Lower lobe of right lung (tissue), 2 donors: ENCODE data around the gene SIPA1L2. TPM values are rescaled to one million over a fixed set of nuclear protein-coding genes. Genes with fewer than 3 reads are reported as not detected.

Experiments used
- ATAC-seq, 2 donors: fragments of 200-7000 bp; cut with Tn5 transposase; one replicate each; pipeline ENCODE4 v1.9.1; 2020 to 2022; ENCODE audit warnings: mild to moderate bottlenecking in 2 of 2, moderate library complexity in 2 of 2
- DNase-seq: peaks from one replicate; pipeline ENCODE4 v3.0.0-alpha.2; 2020
- H3K27ac ChIP-seq: fragments of 200-600 bp; one replicate; pipeline ENCODE4 v1.8.0; 2022
- H3K27me3 ChIP-seq: fragments of 200-600 bp; one replicate; pipeline ENCODE4 v1.8.0; 2022; ENCODE audit warnings: low read depth
- H3K36me3 ChIP-seq: fragments of 200-600 bp; one replicate; pipeline ENCODE4 v1.8.0; 2022; ENCODE audit warnings: mild to moderate bottlenecking
- H3K4me1 ChIP-seq: fragments of 200-600 bp; one replicate; pipeline ENCODE4 v1.8.0; 2022
- H3K4me3 ChIP-seq: fragments of 200-600 bp; one replicate; pipeline ENCODE4 v1.8.0; 2022; ENCODE audit warnings: mild to moderate bottlenecking
- H3K9me3 ChIP-seq: fragments of 200-600 bp; one replicate; pipeline ENCODE4 v1.8.0; 2022
- CTCF ChIP-seq: fragments of 200-600 bp; IDR thresholded peaks from one replicate; pipeline ENCODE4 v1.8.0; 2022; ENCODE audit warnings: antibody characterized with exemption, mild to moderate bottlenecking
- intact Hi-C: fragments of 100-400 bp; cut with DNase I; formaldehyde crosslinking; loops from one replicate; pipeline ENCODE4 v1.11.0; 2022
- total RNA-seq: library from RNA; stranded (reverse); fragmentation: NEBNext Ultra II Directional; extraction: Animal tissue kit (Norgen Biotek cat#: 25700); gene quantifications from one replicate; pipeline ENCODE4 v1.2.1, GENCODE V29; 2021
- donor health status: DM: no; HTN: yes; CAD: no; lungs with severe emphysema.

SIPA1L2 gene
- total RNA-seq, 1 donor from 2014 or later, result 45.5 TPM

- Histone ChIP-seq H3K36me3 (no peaks in the 10 kb centered on the region), H3K27ac (no peak overlapping the region), H3K9me3 (no peaks in the 10 kb centered on the region), H3K27me3 (no peaks in the 10 kb centered on the region), H3K4me1 (peaks cover 62% of the 10 kb centered on the region), H3K4me3 (no peak overlapping the region)
- no peak for TF ChIP-seq CTCF
- DNase-seq, result no peak
- no peak for ATAC-seq
- intact Hi-C loops, result no loop called here
Observed at GRCh38 chr1:232622378-232622777, 7.6 kb downstream of the SIPA1L2 start.

DNA sequence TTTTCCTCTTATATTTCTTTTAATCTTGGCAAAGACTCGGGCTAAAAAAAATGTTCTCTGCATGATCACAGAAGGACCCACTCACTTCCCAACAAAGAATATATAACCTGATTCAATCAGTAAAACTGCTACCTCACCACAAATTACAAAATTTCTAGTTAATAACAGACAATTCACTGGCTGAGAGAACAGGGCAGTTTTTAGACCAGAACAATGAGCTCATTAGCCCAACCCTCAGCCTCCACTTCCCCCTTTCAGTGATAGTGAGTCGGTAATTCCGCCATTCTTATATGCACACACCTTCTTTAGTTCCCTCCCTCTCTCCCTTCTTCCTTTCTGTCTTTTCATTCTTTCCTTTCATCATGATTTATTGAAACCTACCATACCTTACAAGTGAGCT is 8.9 kb downstream of the SIPA1L2 start:
- peaks cover 51% of the 10 kb centered on the region for H3K4me1 ChIP-seq
- peak overlapping the region; percentile 50 for H3K27ac ChIP-seq
- no peaks in the 10 kb centered on the region for H3K9me3 ChIP-seq
- no peak for TF ChIP-seq CTCF
- ATAC-seq, result peak; percentile 64 to 68
- no peak for DNase-seq
- no peak overlapping the region for H3K4me3 ChIP-seq
- H3K27me3 ChIP-seq, result no peaks in the 10 kb centered on the region
- no peaks in the 10 kb centered on the region for H3K36me3 ChIP-seq
- intact Hi-C loops, result no loop called here

DNA sequence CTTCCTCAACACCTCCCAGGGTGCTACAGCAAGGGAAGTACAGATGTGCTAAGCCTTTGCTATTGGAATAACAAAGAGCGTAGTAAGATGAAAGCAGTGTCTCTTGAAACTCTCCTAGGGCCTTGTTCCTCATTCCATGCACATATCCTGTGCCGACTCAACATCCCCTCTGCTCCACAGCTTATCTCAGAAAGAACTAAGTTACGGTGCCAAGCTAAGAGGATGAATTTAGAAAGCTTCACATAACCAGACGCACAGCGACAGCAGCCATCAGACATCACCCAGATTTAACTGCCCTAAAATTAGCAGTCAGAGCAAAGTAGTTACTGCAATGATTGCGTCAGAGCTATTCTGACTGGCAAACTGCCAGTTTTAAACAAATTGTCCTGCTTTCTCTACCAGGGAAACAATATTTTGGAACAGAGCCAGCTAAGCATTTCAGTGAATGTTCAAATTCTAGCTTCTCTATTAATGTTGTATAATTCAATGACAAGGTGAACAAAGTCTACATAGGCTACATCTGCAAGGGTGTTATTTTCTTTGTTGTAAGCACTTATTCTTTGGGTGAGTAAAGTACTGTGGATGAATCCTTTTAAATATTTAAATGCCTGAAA is 9.5 kb downstream of the SIPA1L2 start:
- Histone ChIP-seq H3K27ac (peak overlapping the region; percentile 50), H3K4me3 (no peak overlapping the region), H3K27me3 (no peaks in the 10 kb centered on the region), H3K4me1 (peaks cover 45% of the 10 kb centered on the region), H3K9me3 (no peaks in the 10 kb centered on the region), H3K36me3 (no peaks in the 10 kb centered on the region)
- no peak for DNase-seq
- ATAC-seq, result peak; percentile 68 to 76
- intact Hi-C loops, result no loop called here
- TF ChIP-seq CTCF, result no peak

- Histone ChIP-seq H3K27me3 (no peaks in the 10 kb centered on the region), H3K4me1 (peaks cover 50% of the 10 kb centered on the region), H3K4me3 (no peak overlapping the region), H3K27ac (no peak overlapping the region), H3K9me3 (no peaks in the 10 kb centered on the region), H3K36me3 (no peaks in the 10 kb centered on the region)
- ATAC-seq (no peak), DNase-seq (no peak)
- intact Hi-C loops, result no loop called here
- TF ChIP-seq CTCF, result no peak
Observed at GRCh38 chr1:232617237-232617636, 12.7 kb downstream of the SIPA1L2 start.

DNA sequence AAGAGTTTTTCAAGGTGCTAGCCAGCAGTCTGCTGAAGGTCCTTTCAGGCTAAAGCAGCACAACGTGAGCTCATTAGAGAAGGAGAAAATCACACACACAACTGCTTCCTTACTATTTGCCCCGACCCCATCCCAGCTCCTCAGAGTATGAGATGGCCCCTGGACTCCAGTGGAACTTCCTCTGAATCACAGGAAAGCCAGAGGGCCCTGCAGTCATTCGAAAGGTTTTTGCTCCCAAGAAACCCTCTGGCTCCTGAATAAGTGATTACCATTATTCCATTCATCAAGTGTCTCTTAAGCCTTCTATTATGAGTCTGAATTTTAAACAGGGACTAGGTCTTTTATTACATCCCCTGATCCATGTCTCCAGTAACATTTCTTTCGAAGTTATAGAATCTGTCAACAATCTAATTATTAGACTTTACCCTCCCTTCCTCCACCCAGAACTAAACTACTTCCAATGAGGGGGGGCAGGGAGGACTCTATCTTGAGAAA is 14.6 kb downstream of the SIPA1L2 start:
- TF ChIP-seq CTCF, result no peak
- no peaks in the 10 kb centered on the region for H3K9me3 ChIP-seq
- H3K4me1 ChIP-seq, result peaks cover 39% of the 10 kb centered on the region
- H3K36me3 ChIP-seq, result no peaks in the 10 kb centered on the region
- no peak overlapping the region for H3K4me3 ChIP-seq
- no peaks in the 10 kb centered on the region for H3K27me3 ChIP-seq
- intact Hi-C loops, result no loop called here
- H3K27ac ChIP-seq, result no peak overlapping the region
- ATAC-seq (no peak), DNase-seq (no peak)
